Activated T-helper 1 cell treated with anti-CD3 and anti-CD28 coated beads, Interleukin-2, amount 50 U/mL, for 16 hours (primary cell): Measurements from ENCODE around the gene FRYL.
"Not testable (repeated sequence)": the region's sequence is repeated elsewhere in the genome, so short reads cannot be mapped to it uniquely, and the experiment has no call there.

ENCODE experiments used
- DNase-seq, 2 donors: peaks; one replicate each; pipeline ENCODE4 v3.0.0-alpha.2; 2020; ENCODE audit warnings: low read depth in 1 of 2, low spot score in 1 of 2

FRYL gene

DNA sequence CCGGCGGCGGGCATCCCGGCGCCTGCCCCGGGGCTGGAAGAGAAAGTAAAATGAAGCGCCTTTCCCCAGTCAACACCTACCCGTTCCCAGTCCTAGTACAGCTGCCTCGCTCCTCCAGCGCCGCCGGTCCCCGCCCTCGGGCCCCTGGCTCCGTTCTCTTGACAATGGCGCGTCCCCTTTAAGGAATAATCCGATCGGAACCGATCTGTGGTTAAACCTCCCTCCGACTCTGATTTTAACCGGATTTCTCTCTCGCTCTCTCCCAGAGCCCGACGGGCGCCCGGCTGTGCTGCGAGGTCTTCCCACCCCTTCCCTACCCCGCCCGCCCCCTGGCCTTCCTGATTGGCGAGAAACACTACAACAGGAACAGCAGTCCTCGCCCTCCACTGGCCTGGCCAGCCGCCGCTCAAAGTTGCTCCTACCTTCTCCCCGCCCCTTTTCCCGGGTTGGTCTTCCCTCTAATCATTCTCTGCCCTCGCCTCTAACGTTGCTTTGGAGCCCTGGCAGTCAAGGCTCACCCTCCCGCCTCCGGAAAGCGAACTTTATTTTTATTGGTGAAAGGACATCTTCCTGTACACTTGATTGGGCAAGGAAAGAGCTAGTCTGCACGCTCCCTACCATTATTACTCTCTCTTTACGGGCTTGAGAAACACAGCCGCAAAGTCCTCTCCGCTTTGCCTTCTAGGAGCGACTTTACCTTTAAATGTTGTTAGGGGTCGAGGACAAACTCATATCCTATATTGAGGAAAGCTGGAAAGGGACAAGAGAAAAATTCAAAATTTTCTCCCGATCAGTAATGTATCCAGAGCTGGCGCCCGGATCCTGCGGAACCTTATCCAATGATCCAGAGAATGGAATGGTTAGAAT, at the start of gene FRYL:
FRYL (minus strand) TSS at position 282 of the 867 bp plus-strand sequence. CDS start 145,869 bp downstream, outside the sequence.
- peak; percentile 92 to 96 for DNase-seq

DNA sequence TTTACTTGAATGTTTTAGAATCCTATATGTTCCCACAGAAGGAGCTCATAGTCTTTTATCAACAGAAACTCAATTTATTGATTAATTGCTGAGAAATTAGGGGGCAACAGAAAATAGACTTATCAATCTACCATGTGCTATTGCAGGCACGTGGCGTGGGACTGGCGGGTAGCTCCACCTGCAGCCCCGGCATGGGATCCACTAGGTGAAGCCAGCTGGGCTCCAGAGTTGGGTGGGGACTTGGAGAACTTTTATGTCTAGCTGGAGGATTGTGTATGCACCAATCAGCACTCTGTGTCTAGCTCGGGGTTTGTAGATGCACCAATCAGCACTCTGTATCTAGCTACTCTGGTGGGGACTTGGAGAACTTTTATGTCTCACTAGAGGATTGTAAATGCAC, 47.5 kb upstream of the FRYL start:
- DNase-seq = no peak

GRCh38 chr4:48821431-48821830, 41.4 kb upstream of the FRYL start:
- DNase-seq = not testable (repeated sequence)

- no peak for DNase-seq
Measured at GRCh38 chr4:48816971-48817370, 36.9 kb upstream of the FRYL start.

DNA sequence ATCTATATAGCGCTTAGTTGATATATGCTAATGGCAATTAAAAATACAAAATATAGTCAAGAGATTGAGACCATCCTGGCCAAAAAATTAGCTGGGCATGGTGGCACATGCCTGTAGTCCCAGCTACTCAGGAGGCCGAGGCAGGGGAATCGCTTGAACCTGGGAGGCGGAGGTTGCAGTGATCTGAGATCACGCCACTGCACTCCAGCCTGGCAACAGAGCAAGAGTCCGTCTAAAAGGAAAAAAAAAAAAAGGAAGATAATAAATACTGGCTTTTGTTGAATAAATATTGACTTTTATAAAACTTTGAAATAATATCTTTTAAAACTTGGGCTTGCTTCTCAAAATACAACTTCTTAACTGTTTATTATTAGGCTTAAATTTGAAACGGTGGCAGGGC, 36.2 kb upstream of the FRYL start:
- DNase-seq = not testable (repeated sequence)

GRCh38 chr4:48815483-48815882, 35.4 kb upstream of the FRYL start:
- DNase-seq = no peak

DNA sequence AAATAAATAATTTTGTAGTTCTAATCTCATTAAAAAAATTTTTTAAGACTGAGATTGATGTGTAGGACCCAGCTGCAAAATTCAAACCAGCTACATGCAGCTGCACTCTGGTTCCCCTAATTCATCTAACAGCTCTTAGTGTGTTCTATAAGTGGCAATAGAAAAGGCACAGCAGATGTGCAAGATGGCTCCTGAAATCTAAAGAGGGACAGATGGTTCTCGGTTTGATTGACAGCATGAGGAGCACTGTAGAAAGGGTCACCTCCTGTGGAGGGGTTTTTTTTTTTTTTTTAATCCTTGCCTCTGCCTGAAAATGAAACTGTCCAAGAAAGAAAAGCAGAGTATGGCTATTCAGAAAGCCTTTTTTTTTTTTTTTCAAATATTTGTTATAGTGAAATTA, 33.9 kb upstream of the FRYL start:
- DNase-seq = no peak

- no peak for DNase-seq
Measured at GRCh38 chr4:48812866-48813265, 32.8 kb upstream of the FRYL start.

- no peak for DNase-seq
Measured at GRCh38 chr4:48804584-48805301, 24.7 kb upstream of the FRYL start.

GRCh38 chr4:48801016-48801715, 21.1 kb upstream of the FRYL start:
- DNase-seq = no peak

- not testable (repeated sequence) for DNase-seq
Measured at GRCh38 chr4:48800155-48800554, 20.1 kb upstream of the FRYL start.

GRCh38 chr4:48799157-48799556, 19.1 kb upstream of the FRYL start:
- DNase-seq = no peak

- no peak for DNase-seq
Measured at GRCh38 chr4:48798117-48798516, 18.0 kb upstream of the FRYL start.

- DNase-seq = no peak
Measured at GRCh38 chr4:48796927-48797679, 17.0 kb upstream of the FRYL start.

GRCh38 chr4:48796191-48796926, 16.3 kb upstream of the FRYL start:
- no peak for DNase-seq

- DNase-seq = no peak
Measured at GRCh38 chr4:48795108-48795507, 15.0 kb upstream of the FRYL start.

- DNase-seq = no peak
Measured at GRCh38 chr4:48792348-48793006, 12.4 kb upstream of the FRYL start.

GRCh38 chr4:48791313-48791712, 11.2 kb upstream of the FRYL start:
- no peak for DNase-seq

- no peak for DNase-seq
Measured at GRCh38 chr4:48790561-48790960, 10.5 kb upstream of the FRYL start.

GRCh38 chr4:48787056-48787455, 7.0 kb upstream of the FRYL start:
- DNase-seq = no peak
